GM19043 (cell line): ENCODE results near the gene ACBD6.
A peak's percentile ranks its signal among the peaks of the same experiment; 100 is the strongest.
"Not testable (repeated sequence)": the region's sequence is repeated elsewhere in the genome, so short reads cannot be mapped to it uniquely, and the experiment has no call there.

ENCODE experiments used
- ATAC-seq: cut with Tn5 transposase; IDR thresholded peaks from one replicate; pipeline ENCODE4 v1.9.1; 2021; ENCODE audit warnings: low read depth; ENCODE audit not compliant: unreplicated experiment

ACBD6 gene, protein sequence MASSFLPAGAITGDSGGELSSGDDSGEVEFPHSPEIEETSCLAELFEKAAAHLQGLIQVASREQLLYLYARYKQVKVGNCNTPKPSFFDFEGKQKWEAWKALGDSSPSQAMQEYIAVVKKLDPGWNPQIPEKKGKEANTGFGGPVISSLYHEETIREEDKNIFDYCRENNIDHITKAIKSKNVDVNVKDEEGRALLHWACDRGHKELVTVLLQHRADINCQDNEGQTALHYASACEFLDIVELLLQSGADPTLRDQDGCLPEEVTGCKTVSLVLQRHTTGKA

DNA sequence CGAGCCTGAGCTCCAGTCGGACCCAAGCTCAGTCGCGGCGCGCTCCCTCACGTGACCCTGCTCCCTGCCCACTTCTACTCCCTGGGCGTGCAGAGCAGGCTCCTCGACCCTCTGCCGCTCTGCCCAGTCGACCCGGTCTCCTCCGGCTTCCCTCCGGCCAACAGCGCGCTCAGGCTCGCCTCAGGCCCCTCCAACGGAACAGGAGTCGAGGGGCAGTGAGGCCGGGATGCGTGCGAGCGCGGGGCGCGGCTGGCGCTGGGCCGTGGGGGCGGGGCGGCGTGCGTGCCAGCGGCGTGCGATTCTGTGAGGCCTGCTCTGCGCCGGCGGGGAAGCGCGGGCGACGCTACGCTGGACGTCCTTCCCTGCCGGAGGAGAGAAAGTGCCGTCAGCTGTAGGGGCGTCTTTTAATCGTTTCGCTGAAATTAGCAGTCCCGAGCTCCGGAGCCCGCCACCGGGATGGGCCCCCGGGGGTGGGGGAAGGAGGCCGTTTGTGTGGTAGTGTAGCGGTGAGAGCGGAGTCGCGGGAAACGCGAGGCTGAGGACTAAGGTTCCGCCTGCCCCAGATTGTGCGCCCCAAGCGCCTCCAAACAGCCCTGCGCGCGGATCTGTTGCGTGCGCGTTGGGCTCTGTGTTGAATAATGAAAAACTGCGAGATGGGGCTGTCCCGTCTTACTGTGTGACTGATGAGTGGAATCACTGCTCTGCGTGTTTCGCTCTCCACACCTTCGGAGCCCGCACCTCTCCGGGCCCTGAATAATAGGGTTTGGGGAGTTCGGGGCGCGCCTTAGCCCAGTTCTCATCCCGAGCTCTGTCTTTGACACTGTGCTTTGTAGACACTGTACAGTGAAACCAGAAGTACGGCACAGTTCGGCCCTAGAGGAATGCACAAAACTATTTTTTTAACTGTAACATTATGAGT lies at the start of gene ACBD6:
TSS of gene ACBD6 (minus strand) at position 217 of the 919 bp plus-strand sequence. CDS start 311 bp downstream, outside the sequence.
- peak; percentile 75 for ATAC-seq

- ATAC-seq = no peak
These were observed 49.6 kb upstream of the ACBD6 start for GRCh38 chr1:180551997-180552396.

DNA sequence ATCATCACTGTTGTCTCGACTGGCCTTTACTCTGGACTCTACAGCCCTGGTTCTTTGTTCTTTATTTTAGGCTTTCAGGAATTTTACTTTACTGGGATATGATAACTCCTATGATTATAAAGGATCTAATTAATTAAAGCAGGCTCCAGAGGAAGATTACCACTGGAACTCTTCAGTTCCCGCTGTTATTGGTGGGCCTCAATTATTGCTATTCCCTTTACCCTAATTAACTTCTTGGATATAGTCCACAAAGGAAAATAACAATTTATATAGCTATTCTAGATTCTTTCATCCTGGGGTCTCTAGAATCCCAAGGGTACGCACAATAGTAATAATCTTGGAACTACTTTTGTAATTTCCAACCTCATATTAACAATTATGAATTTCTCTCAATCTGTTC lies 47.9 kb upstream of the ACBD6 start:
- no peak for ATAC-seq

DNA sequence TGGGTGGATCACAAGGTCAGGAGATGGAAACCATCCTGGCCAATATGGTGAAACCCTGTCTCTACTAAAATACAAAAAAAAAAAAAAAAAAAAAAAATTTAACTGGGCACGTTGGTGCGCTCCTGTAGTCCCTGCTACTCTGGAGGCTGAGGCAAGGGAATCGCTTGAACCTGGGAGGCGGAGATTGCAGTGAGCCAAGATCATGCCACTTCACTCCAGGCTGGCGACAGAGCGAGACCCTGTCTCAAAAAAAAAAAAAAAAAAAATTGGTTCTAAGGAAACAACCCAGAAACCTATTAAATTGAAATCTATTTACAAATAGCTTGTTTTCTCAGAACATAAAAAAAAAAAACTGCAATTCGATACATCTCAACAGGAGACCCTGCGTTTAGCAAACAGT lies 47.4 kb upstream of the ACBD6 start:
- ATAC-seq = not testable (repeated sequence)

GRCh38 chr1:180548686-180549317 lies 46.4 kb upstream of the ACBD6 start:
- ATAC-seq = no peak

- no peak for ATAC-seq
These were observed 43.6 kb upstream of the ACBD6 start for GRCh38 chr1:180545991-180546390.

- no peak for ATAC-seq
These were observed 41.7 kb upstream of the ACBD6 start for GRCh38 chr1:180544050-180544449.

DNA sequence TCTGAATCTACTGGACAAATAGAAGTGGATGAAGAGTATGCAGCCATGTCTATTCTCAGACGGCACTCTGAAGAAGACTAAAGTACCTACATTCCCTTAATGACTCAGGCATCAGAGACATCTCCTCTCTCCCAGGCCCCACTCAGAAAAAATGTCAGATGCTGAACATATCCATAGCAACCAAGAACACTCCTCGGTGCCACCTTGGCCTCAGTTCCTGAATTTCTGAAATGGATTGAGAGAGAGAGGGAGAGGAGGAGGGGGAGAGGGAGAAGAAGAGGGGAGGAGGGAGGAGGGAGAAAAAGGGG lies 40.4 kb upstream of the ACBD6 start:
- ATAC-seq = no peak

- ATAC-seq = no peak
These were observed 39.9 kb upstream of the ACBD6 start for GRCh38 chr1:180542113-180542837.

GRCh38 chr1:180540697-180541594 lies 38.6 kb upstream of the ACBD6 start:
- ATAC-seq = no peak

GRCh38 chr1:180539136-180539535 lies 36.8 kb upstream of the ACBD6 start:
- ATAC-seq = no peak

DNA sequence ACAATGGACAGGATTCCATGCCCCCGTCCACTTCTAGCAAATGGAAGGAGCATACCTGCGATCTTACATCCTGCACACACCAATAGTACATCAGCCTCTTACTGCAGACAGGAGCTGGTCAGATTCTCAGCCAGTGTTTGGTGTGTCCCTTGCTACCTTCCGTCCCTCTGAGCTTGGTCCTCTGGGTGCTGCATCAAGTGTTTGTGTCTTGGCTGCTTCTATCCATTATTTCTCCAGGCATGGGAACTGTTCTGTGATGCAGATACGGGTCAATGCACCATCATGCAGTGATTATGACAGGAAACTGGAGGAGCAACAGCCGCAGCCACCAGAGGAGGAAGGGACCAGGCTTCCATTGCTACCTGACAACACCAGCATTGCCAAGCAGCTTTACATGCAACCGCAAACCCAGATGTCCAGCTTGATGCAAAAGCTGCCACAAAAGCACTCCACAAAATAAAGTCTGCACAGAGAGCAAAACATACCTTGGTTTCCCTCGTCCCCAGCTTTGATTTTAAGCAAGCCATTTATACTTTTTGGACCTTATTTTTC lies 34.5 kb upstream of the ACBD6 start:
- ATAC-seq = no peak

DNA sequence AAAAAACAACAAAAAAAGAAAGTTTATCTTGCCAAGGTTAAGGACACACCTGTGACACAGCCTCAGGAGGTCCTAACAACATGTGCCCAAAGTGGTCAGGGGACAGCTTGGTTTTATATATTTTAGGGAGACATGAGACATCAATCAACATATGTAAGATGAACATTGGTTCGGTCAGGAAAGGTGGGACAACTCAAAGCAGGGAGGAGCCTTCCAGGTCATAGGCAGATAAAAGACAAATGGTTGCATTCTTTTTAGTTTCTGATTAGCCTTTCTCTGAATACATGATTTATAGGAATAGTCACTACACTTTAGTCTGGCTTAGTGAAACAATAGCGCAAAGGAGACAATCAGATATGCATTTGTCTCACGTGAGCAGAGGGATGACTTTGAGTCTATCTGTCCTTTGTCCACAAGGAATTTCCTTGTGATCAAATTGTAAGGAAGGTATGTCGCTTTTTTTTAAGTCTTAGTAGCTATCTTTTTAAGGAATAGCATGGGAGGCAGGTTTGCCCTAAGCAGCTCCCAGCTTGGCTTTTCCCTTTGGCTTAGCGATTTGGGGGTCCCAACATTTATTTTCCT lies 33.1 kb upstream of the ACBD6 start:
- ATAC-seq = no peak

- ATAC-seq = no peak
These were observed 31.8 kb upstream of the ACBD6 start for GRCh38 chr1:180534214-180534613.

GRCh38 chr1:180533266-180533987 lies 31.1 kb upstream of the ACBD6 start:
- ATAC-seq = no peak

GRCh38 chr1:180532854-180533253 lies 30.5 kb upstream of the ACBD6 start:
- ATAC-seq = no peak

GRCh38 chr1:180530501-180530900 lies 28.1 kb upstream of the ACBD6 start:
- ATAC-seq = no peak

- ATAC-seq = no peak
These were observed 26.6 kb upstream of the ACBD6 start for GRCh38 chr1:180528868-180529470.
